Frontal cortex (tissue), 4 donors: ENCODE results near the gene FARP1. TPM values are rescaled to one million over a fixed set of nuclear protein-coding genes. Genes with fewer than 3 reads are reported as not detected.

Experiments used
- DNase-seq, 2 donors: peaks; one replicate each; pipeline ENCODE4 v3.0.0; 2012; ENCODE audit warnings: low spot score in 2 of 2
- FAIRE-seq: peaks from 2 replicates; lab custom pipeline; 2012; peaks lifted over from hg19 to GRCh38; lab: Jason Lieb, UNC
- total RNA-seq: library from RNA; depleted of rRNA; stranded (reverse); fragments of >200 nt; gene quantifications from one replicate; pipeline ENCODE4 v1.2.3, GENCODE V29; 2014
- donor health status: control.
- donor health status: control.
- donor health status: control.

FARP1 gene
- total RNA-seq, 1 donor from 2014 or later: 92.5 TPM

DNA sequence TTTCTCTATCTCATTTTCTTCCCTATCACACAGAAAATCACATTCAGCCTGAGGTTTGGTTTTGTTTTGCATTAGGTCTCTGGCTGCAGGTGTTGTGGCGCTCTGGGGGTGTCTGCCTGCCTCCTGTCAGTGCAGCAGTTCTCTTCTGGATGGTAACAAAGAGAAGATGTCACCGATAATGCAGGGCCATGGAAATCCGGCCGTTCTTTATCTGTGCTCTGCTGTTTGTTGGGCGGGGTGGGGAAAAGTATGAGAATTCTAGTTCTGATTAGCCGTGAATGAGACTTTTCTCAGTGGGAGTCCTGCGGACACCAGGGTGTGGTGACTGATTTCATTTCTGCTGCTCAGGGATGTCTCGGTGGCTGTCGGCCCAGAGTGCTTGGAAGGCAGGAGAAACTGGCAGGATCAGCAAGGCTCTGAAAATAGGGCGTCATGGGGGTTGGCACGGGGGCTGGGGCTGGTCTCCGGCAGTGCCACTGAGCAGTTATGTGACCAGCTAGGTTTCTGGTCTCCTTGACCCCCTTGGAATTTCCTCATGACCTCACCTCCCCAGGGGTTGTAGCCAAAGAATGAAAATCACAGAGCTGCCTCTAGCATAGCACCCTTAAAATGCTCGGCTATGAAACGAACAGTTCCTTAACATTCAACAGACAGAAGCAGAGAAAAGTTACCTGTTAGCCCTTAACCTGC is 29.2 kb downstream of the FARP1 start:
- peak in 1 of 2 donors; percentile 43 for DNase-seq
- no peak for FAIRE-seq

DNA sequence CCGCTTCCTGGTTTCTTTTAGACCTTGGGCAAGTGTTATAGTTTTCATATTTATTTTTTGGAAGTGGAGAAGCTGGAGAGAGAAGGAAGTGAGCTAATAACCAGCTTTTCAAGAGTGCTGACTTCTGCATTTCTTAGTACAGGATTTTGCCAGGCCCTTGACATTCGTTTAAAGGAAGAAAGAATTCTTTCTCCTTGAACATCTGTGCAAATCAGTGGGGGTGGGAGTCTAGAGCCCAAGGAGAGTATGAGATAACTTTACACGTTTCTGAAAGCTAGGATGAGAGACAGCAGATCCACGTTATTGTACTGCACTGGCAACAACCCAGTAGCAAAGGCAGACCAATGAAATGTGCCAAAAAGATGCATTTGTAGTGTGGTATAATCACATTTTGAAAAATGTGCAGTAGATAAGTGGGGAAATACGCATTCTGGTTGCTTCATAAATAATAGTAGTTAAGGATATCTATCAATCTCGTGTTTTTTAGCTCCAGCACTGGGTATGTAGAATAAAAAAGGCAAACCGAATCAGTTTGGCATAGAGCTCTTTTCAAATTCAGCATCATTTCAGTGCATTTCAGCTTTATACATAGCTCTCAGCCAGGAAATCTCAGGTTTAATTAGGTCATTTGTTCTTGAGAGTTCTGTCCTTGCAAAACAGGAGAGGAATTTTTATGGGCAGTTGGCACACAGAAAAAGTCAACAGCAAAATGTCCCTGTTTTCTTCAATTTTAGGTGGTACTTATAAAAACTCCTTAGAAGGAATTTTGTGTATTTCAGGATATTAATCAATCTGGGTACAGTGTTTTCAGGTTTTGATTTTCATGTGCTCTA is 29.9 kb downstream of the FARP1 start:
- FAIRE-seq (no peak), DNase-seq (peak in 1 of 2 donors; percentile 18)

DNA sequence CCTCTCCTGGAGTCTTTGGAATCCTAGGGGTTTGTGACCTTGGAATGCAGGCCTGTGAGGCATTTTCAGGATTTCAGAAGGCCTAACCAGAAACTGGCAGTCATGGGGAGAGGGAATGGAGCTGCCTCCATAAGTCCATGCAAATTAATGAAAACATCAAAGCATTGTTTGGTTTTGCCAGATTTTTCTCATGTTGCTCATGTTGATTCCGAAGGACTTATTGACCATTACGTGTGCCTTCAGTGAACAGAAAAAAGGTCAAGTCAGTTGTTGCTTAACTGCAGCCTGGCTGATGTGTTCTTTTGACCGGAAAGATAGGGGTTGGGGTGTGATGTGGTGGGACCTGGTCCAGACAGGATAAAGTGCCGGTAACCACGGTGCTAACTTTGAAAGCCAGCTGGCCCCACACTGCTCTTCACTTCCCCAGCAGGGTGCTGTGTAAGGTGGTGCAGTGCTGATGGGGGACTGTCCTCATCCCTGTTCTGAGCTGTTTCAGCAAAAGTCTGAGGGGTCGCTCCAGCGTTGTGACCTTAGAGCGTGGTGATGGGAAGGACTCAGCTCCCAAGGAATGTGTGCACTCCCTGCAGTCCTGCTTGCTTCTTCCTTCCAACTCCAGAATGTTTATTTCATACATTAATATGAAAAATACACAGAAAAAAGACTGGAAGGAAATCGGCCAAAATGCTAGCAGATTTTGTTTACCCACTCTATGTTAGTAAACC is 30.7 kb downstream of the FARP1 start:
- FAIRE-seq: no peak
- peak in 1 of 2 donors; percentile 20 for DNase-seq

DNA sequence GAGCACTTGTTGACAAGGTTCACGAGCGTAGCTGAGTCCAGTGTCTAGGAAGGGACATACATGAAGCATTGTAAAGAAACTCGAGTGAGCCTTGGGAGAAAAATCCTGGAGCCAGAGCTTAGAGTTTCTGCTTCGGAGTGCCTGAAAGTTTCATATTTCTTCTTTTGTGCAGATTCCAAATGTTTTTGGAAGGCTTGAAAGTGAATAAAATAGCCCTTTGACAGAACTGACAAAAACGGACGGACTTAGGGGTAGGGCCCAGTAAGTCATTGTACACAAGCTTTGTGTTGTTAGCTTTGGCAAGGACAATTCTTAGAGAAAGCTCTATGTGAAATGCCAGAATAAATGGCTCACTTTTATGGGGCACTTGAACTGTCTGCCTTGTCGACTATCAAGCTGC is 31.4 kb downstream of the FARP1 start:
- FAIRE-seq (no peak), DNase-seq (no peak)

DNA sequence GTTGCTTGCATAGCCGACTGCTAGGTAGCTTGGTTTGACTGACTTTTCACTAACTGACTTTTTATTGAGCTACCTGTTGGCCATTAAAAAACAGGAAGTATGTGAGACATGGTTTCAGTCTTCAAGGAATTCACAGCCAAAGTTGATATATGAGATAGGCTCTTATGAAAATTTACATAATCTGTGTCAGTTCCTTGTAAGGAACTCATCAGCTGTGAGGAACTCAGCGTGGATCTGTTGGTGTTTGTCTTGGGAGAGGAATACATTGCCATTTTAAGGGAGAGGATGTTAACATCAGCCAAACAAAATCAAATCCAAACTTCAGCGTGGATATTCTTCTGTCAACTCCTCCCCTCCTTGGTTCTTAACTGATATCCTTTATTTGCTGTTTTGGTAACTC is 32.1 kb downstream of the FARP1 start:
- no peak for DNase-seq
- no peak for FAIRE-seq

DNA sequence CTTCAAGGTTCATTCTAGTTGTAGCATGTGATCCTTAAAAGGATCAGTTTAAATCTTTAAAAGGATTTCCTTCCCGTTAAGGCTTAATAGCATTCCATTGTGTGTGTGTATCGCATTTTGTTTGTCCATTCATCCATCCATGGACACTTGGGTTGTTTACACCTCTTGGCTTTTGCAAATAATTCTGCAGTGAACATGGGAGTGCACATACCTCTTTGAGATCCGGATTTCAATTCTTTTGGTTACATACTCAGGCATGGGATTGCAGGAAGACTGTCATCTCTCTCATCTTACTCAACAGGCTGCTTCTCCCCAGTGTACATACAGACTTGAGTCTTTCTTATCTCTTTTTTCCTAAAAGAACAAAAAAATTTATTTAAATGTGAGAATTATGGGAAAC is 32.9 kb downstream of the FARP1 start:
- DNase-seq: no peak
- FAIRE-seq: no peak

DNA sequence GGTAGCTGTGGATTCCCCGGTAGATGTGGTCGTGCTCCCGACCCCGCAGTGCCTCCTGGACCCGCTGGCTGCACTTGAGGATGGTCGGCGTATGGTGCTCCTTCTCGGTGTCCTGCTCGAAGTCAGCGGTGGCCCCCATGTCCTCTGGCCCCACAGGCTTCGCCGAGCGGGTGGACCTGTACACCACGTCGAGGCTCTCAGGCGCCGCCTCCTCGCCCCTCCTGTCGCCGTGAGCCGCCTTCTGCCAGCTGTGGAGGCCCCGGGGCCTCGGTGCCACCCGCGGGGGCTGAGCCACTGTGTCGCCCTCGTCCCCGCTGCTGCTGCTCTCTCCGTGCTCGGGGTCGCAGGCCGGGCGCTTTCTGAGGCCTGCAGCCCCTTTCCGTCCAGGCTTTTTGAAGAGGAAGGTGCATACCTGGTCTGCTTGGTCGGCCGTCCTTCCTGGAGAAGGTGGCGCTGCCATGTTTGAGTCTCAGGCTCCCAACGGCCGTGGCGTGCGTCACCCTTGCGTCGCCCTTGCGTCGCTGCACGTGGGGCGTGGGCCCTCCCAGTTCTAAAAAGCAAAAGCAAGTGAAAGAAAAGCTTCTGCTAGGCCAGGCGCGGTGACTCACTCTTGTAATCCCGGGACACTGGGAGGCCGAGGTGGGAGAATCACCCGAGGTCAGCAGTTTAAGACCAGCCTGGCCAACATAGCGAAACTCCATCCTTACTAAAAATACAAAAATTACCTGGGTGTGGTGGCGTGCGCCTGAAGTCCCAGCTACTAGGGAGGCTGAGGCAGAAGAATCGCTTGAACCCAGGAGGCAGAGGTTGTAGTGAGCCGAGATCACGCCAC is 34.1 kb downstream of the FARP1 start, which contains the start of gene RNF113B:
Gene RNF113B (minus strand): TSS at position 493 of the 832 bp plus-strand sequence. CDS start 33 bp downstream, at position 460.
- DNase-seq (no peak), FAIRE-seq (no peak)

DNA sequence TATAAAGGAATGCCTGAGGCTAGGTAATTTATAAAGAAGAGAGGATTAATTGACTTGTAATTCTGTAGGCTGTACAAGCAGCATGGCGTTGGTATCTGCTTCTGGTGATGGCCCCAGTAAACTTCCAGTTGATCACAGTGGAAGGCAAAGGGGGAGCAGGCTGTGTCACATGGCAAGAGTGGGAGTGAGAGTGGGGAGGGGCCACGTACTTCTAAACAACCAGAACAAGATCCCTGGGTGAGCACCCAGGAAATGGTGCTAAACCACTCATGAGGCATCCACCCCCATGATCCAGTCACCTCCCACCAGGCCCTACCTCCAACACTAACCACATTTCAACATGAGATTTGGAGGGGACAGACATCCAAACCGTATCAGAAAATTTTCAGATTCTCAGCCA is 37.2 kb downstream of the FARP1 start:
- FAIRE-seq (no peak), DNase-seq (no peak)

DNA sequence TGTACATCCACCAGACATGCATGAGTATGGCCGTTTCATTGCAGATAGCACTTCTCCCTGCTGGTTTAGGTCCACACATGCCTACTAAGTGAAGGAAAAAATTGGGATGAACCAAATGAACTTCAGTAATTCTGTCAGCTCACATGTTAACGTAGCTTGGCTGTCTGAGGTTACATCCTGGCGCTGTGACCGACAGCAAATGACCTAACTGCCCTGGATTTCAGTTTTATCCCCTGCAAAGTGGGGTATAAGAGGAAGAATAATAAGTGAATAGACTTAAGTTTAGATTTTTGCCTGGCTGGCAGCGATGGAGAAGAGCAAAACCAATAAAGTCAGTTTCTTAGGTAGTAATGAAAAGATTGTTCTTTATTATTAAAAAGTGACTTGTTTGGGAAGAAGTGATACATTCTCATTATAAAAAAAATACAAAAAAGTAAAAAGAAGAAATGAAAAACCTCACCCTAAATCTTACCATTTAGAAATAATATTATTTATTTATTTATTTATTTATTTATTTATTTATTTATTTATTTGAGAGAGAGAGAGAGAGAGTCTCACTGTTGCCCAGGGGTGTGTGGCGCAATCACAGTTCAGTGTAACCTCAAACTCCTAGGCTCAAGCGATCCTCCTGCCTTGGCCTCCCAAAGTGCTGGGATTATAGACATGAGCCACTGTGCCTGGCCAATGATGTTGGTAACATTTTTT is 38.4 kb downstream of the FARP1 start:
- FAIRE-seq: peak; percentile 17
- no peak for DNase-seq

DNA sequence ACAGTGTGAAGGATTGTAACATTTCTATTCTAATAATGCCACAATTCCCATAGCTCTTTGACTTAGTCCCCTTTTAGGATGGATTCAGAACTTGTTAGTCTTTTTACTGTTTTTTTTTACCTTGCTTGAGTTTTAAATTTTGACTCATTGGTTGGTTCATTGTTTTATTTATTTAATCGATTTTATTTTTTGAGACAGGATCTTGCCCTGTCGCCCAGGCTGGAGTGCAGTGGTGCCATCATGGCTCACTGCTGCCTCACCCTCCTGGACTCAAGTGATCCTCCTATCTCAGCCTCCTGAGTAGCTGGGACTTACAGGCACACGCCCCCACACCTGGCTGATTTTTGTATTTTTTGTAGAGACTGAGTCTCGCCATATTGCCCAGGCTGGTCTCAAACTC is 39.3 kb downstream of the FARP1 start:
- FAIRE-seq (no peak), DNase-seq (no peak)

DNA sequence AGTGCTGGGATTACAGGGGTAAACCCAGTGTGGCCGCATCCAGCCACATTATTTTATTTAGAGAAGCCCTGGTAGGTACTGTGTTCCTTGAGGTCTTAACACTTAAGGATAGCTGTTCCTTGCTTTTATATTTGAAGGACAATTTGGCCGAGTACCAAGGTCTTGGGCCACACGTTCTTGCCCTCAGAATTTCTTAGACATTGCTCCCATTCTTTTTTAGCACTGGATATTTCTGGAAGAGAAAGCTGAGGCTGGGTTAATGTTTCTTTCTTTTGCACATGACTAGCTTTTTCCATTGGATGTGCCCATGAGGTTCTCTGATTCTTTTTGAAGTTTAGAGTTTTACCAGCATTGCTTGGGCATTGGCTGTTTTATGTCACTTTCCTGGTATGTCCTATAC is 39.7 kb downstream of the FARP1 start:
- DNase-seq (no peak), FAIRE-seq (no peak)

DNA sequence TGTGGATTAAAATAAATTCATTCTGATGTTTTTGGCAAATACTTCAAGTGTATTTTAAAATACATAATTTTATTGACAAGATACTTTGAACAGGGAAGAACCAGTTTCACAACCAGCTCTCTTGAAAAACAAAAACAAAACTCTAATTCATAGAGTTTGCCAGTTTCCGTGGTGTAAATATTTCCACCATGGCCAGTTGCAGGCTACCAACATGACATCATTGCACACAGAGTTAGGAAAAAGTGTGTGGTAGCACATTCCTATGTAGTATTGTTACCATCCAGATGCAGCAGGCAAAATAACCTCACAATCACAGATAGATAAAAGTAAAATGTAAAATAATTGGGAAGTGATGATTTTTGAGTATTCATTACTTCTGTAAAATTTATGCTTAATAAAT is 41.9 kb downstream of the FARP1 start:
- FAIRE-seq: no peak
- no peak for DNase-seq

DNA sequence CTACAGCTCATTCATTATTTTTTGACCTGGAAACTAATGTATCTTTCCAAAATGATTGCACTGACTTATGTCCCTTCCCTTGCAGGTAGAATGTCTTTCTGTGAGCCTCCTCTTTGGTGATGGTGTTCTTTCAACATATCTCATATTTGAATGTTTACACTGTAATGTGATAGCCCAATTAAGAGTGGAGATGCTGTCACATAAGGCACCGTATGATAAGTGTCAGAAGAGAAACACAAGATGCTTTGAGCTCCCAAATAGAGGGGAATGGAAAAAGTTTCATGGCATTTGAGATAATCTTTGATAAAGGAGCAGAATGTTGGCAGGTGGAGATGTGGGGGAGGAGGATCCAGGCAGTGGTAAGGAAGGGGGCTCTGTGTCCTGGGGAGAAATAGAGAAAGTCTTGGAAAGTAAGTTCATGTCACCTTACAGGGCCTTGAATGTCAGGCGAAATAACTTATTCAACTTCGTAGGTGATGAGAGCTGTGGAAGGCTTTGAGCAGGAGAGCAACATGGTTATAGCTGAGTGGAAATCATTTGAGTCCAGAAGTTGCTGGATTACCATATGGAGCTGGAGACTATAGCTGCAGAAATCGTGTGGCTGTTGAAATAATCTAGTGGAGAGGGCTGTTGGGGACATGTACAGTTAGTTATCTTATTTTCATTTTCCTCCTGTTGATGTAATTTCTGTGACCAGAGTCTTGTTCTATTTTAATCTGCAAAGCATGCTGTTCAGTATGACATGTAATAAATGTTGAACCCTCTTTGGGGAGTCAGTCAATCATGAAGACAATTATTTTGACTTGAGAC is 44.5 kb downstream of the FARP1 start:
- FAIRE-seq: no peak
- no peak for DNase-seq

DNA sequence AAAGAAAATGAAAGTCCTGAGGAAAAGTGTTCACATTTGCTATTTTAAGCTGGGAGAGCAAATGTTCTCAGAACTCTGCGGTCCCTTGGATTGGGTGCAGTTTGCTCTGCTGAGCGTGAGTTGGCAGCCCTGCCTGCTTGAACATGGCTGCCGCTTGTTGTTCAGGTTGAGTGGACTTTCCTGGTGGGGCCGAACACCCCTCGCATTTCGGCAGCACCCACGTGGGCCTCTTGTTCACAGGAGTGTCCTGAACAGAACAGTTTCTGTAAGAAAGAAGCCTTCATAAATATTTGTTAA is 45.0 kb downstream of the FARP1 start:
- no peak for FAIRE-seq

DNA sequence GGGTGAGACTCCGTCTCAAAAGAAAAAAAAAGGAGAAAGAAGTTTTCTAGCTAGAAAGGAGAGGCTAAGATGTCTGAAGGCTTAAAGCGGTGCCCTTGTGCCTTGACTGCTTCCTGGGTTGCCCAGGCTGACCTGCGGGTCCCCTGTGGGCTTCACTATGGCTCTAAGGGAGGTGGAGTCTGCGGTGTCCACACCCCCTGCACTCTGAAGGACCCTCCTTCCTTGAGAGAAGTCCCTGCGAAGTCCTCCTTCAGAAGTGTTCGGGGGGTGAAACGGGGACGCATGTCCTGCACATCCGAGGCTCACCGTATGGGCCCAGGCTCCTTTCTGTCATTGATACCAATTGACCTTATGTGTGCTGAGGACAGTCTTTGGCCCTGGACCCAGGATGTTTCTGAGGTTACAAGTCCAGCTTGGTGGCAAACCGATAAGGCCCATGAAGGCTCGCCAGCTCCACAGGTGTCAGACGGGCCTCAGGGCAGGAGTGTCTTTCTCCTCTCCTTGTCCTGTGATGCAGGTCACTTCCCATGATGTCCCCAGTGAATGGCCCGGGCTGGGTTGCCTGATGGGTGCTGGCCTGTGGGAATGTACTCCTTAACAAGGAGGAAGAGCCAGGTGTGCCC is 45.8 kb downstream of the FARP1 start:
- no peak for DNase-seq
- no peak for FAIRE-seq

More for the DNA sequence above, 45.0 kb downstream of the FARP1 start:
- no peak for DNase-seq

DNA sequence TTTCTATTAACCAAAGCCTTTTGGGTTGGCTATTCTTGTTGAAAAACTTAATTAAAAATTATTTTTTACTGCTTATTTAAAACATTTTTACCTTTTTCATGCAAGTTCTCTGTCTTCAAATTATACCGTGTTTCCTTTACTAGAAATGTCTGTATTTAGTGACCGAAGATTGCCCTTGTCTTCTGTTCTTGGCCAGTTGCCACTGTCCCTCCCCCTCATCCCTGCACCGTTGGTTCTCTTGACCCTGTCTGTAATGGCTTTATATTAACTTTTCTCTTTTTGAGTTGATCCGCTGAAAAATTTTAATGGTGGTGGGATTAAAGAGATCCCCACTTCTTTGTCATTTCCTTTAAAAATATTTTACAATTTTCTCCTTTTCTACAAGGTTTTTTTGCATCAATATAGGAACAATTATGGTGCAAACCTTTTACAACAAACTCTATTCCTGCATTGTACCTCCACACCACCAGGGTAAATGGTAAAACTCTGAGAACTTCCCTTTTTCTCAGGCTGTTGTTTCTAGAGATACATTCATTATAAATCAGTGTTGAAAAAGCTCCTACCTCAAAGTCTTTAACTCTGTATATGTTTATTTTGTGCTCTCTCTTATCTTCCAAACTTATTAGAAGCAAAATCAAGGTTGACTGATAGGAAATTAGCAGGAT is 47.1 kb downstream of the FARP1 start:
- FAIRE-seq: no peak

DNA sequence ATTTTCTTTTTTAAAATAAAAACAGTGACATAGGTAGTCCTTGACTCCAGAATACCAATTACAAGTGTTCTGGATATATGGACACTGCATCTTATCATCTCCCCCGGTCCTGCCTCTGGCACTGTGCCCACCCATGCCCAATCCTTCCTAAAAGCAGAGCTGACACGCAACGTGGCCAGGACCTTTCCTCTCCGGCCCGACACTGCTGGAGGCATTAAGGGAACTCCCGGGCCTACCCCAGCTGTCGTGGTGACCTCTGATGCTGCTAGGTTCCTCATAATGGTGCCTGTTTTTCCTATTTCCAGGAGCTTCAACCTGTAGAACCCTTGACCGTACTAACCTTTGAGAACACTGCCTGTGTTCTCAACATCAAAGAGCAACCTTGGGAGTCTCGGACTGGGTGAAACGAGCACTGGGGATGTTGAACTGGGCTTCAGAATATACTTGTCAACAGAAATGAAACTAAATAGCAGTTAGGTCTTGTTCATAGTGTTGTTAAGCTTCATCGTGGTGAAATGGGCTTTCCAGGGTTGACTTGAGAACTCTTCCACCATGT is 48.1 kb downstream of the FARP1 start:
- FAIRE-seq: no peak

More for the DNA sequence above, 47.1 kb downstream of the FARP1 start:
- DNase-seq: no peak

More for the DNA sequence above, 48.1 kb downstream of the FARP1 start:
- DNase-seq: no peak
